Uterus (tissue), 2 donors: ENCODE data around the gene P2RY8.

ENCODE experiments used
- CTCF ChIP-seq, 4 experiments: fragments of 200-600 bp in 2 of 4; fragments of 450-650 bp in 2 of 4; sonication (generic) in 2 of 4; IDR thresholded peaks; one replicate each; pipeline ENCODE4 v1.5.1; 2016 to 2019; ENCODE audit warnings: antibody characterized with exemption in 4 of 4, mild to moderate bottlenecking in 2 of 4, moderate library complexity in 1 of 4
- POLR2A ChIP-seq, 2 donors: fragments of 450-650 bp; IDR thresholded peaks; one replicate each; pipeline ENCODE4 v1.6.1; 2016; ENCODE audit warnings: antibody characterized with exemption in 2 of 2, mild to moderate bottlenecking in 1 of 2, moderate library complexity in 1 of 2

- TF ChIP-seq CTCF (IDR thresholded peaks at IDR 0.05), result no peak
- TF ChIP-seq POLR2A (IDR thresholded peaks at IDR 0.05), result no peak
Measured at GRCh38 chrX:1421433-1422134, 115.4 kb downstream of the P2RY8 start.
